GM19468 (cell line): ENCODE data around the gene KCNJ15.

Experiments used
- ATAC-seq: cut with Tn5 transposase; IDR thresholded peaks from one replicate; pipeline ENCODE4 v1.9.1; 2021; ENCODE audit warnings: mild to moderate bottlenecking, moderate library complexity, moderate number of reproducible peaks; ENCODE audit not compliant: unreplicated experiment; ENCODE audit errors: extremely low read depth

Gene KCNJ15

DNA sequence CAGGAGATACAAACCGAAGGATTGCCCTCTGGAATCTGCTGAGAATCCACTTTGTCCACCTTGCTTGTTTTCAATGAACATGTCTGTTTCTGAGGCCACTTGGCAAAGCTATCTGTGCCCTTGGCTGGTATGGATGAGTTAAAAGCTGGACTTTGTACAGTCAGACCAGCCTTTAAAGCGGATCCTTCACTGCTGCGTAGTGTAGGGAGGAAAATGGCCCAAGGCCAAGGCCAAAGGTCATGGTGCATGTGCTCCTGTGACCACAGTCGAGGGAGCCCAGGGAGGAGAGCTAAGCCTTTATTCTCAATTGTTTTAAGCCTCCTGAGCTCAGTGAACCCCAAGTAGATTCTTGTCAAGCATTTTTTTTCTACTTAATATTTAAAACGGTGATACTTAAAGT, 37.0 kb downstream of the KCNJ15 start:
- ATAC-seq, result no peak

DNA sequence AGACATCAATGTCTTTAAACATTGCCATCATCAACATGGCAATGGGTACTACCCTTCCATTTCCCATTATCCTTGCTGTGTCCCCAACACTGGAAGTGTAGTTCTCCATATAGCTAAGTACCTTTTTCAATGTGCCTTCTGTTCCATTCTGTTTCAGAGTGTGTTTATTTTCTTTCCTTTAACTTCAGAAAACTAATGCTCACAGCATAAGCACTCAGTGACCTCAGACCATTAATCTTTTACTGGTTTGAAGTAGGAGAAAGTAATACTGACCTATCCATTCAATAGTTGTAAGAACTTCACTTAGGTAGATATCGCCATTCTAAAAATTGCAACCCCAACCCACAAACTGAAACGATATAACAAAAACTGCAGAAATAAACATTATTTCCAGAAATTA, 37.8 kb downstream of the KCNJ15 start:
- ATAC-seq, result no peak

- ATAC-seq, result no peak
Measured at GRCh38 chr21:38295997-38296764, 39.4 kb downstream of the KCNJ15 start.

DNA sequence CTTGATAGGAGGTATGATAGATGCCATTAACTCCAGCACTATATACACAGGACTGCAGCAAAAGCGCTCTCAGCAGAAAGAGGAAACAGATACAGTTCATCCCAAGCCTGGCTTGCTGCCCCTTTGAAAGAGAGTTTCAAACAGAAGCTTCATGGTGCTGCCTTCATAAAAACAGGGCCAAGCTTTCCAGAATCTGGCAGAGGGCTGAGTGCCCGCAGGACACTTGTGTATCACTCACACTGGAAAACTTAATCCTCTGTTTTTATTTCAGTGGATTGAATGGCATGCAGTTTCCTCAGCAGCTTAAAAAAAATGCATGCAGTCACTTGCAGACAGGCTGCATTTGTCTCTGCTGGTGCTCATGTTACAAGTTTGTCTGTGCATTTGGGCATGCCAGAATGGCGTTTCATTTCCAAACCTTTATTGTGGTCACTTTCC, 40.4 kb downstream of the KCNJ15 start:
- no peak for ATAC-seq

- no peak for ATAC-seq
Measured at GRCh38 chr21:38297871-38298270, 41.1 kb downstream of the KCNJ15 start.

DNA sequence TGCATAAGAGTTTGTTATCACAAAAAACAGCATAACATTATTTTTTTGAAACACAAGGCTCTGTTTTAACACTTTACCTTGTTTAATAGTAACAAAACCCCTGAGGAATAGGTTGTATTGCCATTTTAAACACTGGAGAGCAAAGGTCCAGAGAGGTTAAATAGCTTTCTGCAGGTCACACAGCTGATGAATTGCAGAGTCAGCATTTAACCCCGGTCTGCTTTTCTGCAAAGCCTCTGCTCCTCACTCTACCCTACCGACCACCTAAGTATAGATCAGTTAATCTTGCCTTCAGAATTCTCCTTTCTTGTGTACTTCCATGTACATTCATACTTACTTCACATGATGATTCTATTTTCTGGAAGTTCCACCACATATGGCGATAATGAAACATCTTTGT, 42.0 kb downstream of the KCNJ15 start:
- no peak for ATAC-seq

- no peak for ATAC-seq
Measured at GRCh38 chr21:38299671-38300070, 42.9 kb downstream of the KCNJ15 start.

DNA sequence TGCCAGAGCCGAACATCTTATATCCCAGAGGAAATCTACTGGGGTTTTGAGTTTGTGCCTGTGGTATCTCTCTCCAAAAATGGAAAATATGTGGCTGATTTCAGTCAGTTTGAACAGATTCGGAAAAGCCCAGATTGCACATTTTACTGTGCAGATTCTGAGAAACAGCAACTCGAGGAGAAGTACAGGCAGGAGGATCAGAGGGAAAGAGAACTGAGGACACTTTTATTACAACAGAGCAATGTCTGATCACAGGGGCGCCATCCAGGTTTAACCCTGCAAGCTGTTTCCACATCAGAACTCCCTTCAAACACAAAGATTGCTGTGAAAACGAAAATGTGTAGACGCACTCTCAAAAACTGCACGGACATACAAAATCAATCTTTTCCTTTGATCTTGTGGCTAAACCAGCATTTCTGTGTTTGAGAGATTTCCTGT, 43.4 kb downstream of the KCNJ15 start:
- ATAC-seq, result no peak

- ATAC-seq, result no peak
Measured at GRCh38 chr21:38301321-38302214, 44.8 kb downstream of the KCNJ15 start.

GRCh38 chr21:38303300-38303699, 46.5 kb downstream of the KCNJ15 start:
- no peak for ATAC-seq

DNA sequence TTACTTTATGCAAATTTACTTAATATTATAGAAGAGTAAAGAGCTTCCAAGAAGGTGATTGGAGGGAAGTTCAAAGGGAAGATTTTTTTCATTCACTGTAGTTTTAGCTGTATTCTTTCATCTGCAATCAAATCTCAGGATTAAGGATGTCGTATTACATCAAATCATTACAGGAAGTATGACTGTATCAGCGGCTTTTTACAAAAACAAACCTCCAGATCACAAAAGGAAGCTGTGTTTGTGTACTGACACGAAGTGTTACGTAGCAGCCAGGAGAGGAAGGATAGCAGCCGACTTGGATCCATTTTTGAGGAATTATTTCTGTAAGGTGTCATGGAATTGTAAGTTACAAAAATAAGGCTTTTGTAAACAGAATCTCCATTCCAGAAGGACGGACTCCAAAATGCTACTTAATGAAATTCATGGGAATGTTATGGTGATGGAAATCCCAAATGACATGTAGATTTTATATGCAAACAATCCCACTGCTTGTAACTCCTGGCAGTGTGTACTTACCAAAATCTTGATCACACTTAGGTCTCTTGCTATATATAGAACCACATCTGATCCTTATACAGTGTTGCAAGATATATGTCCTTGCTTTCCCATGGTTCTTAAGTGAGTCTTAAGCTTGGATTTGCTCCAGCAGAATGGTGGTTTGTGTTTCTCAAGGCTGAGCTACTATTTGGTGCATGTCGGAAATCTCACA, 49.8 kb downstream of the KCNJ15 start:
- no peak for ATAC-seq

GRCh38 chr21:38307771-38308531, 51.2 kb downstream of the KCNJ15 start:
- no peak for ATAC-seq

DNA sequence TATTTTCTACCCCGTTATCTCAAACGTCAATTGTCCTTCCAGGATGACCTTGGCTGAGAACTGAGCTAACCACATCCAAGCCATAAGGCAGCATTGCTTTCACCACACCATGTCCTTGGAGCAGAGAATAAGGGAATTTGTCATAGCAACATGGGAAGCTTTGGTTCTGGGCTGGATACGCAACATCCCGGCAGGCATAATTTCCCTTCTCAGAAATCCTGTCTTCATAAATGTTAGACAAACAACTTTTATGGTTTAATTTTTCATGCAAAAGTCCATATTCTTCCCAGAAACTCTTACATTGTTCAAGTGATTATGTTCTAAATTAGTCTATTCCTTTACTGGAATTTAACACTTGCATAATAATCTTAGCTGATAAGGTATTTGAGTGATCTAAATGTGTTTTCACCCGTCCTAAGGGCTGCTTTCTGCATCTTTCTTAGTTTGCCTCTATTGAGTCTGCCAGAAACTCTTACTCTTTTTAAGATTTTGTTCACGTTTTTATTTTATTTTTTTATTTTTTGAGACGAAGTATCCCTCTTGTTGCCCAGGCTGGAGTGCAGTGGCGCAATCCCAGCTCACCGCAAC, 51.8 kb downstream of the KCNJ15 start:
- no peak for ATAC-seq

DNA sequence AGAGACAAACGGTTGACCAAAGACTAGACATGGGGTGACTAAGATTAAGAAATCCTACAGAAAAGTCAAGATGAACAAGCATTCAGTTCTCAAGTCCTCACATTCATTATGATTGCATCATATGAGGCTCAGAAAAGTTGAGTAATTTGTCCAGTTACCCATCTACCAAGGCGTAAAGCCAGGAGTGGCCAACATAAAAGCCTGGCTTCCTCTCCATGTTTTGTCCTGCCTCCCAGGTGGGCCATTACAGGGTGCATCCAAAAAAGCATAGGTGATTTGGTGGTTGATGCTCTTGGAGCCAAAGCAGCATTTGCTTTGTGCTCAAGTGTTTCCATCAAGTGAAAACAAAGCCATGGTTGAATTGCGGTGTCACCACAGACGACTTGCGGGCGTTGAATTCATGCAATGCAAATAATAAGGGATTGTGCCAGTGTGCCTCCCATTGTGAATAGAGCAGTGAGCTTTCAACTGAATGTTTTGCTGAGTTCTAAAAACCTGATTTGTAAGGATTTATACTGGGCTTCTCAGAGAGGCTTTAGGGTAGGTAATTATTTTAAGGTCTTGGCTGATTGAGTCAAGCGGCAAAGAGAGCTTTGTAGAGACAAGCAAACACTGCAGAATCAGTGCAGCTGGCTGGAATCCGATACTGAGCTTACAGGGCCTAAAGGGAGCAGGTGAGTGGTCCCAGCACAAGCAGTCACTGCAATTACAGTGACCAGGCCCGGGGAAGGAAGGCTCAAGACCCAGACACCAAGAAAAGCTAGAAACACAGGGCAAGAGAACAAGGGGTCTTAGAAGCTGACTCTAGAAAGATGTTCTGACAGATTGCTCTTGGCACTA, 54.1 kb downstream of the KCNJ15 start:
- no peak for ATAC-seq

GRCh38 chr21:38311765-38312164, 55.0 kb downstream of the KCNJ15 start:
- ATAC-seq, result no peak

DNA sequence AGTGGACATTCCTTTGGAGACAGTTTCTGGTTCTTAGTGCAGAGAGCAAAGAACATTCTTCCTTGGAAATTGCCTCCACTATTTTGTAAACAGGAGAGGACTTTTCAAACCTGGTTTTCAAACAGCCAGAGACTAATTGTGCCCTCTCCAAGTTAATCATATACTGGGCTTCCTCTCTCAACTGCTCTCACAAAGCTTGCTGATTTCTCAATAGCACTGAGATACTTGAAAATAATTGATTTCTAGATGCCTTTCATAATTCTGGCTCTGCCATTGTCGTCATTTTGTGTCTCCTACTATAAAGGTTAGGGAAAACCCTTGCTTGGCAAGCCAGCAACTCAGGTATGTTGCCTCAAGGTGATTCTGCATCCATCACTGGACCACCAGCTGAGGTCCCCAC, 56.0 kb downstream of the KCNJ15 start:
- no peak for ATAC-seq

GRCh38 chr21:38314558-38314957, 57.8 kb downstream of the KCNJ15 start:
- ATAC-seq, result no peak

DNA sequence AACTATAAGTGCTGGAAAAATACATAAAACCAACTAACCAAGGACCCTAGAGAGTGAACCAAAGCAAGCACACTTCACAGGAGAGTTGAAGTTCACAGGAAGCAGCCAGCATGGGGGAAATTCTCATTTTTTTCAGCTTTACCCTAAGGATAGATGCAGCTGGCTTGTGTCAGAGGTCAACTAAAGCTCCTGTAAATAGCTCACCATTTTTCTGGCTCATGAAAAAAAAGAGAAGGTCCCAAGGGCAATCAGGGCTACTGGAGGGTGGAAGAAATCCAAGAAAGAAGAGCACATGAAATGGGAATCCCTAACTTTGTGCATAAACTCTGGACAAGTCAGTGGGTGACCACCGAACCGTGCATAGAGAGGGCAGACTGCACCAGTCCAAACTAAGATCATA, 58.3 kb downstream of the KCNJ15 start:
- ATAC-seq, result no peak

DNA sequence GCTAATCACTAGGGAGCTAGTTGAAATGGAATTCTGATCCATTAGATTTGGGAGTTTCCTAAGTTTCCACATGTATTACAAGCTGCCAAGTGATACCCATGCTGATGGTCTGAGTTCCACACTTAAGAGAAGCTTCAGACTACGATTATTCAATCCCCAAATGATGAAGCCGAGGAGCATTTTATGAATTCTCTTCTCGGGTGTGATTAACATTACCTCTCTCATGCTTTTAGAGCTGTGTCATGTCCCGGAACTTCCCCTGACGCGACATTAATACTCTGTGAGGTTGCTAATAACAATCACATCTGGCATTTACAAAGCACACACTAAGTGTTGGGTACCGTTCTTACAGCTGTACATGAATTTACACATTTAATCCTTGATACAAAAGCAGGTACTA, 63.0 kb downstream of the KCNJ15 start:
- ATAC-seq, result no peak
